Body of pancreas (tissue), 4 donors: ENCODE measurements around the gene ZNF577. TPM values are rescaled to one million over a fixed set of nuclear protein-coding genes. Genes with fewer than 3 reads are reported as not detected.
A peak's percentile ranks its signal among the peaks of the same experiment; 100 is the strongest.

ENCODE experiments used
- ATAC-seq: fragments of 150-250 bp; one replicate; pipeline ENCODE4 v1.9.1; 2016
- DNase-seq, 4 donors: peaks; one replicate each; pipeline ENCODE4 v3.0.0-alpha.2; 2019
- H3K27ac ChIP-seq, 4 donors: fragments of 200-600 bp; sonication (generic); 1 replicate in 3 of 4; 2 replicates in 1 of 4; pipeline versions ENCODE4 v1.5.1 to v1.6.1; 2016 to 2019; ENCODE audit warnings: mild to moderate bottlenecking in 1 of 4, mixed read lengths in 1 of 4, moderate library complexity in 1 of 4
- H3K27me3 ChIP-seq, 2 donors: fragments of 200-600 bp; sonication (generic); one replicate each; pipeline ENCODE4 v1.6.0; 2016; ENCODE audit warnings: mild to moderate bottlenecking in 1 of 2
- H3K36me3 ChIP-seq, 2 donors: fragments of 200-600 bp; sonication (generic); replicated peaks in 1 of 2; 2 replicates each; pipeline ENCODE4 v1.5.1; 2016; ENCODE audit warnings: low read depth in 2 of 2; ENCODE audit not compliant: insufficient read depth in 1 of 2
- H3K4me1 ChIP-seq: fragments of 200-600 bp; sonication (generic); one replicate; pipeline ENCODE4 v1.6.0; 2016
- H3K4me3 ChIP-seq, 2 donors: fragments of 200-600 bp; sonication (generic); 1 replicate in 1 of 2; 2 replicates in 1 of 2; pipeline ENCODE4 v1.5.1; 2016 to 2019
- H3K9me3 ChIP-seq, 3 donors: fragments of 200-600 bp; sonication (generic); 1 replicate in 2 of 3; 2 replicates in 1 of 3; pipeline ENCODE4 v1.5.1; 2016
- CTCF ChIP-seq, 7 experiments: fragments of 450-650 bp in 4 of 7; fragments of 200-600 bp in 3 of 7; sonication (generic) in 3 of 7; IDR thresholded peaks; one replicate each; pipeline ENCODE4 v1.5.1; 2016 to 2019; ENCODE audit warnings: antibody characterized with exemption in 7 of 7
- POLR2A ChIP-seq, 3 donors: fragments of 450-650 bp; IDR thresholded peaks; one replicate each; pipeline ENCODE4 v1.6.1; 2016; ENCODE audit warnings: antibody characterized with exemption in 3 of 3, mild to moderate bottlenecking in 2 of 3
- WGBS, 2 donors: methylation state at CpG; one replicate each; pipeline ENCODE4 v1.1.5; 2017; 5-methylcytosine and 5-hydroxymethylcytosine counted together
- intact Hi-C: fragments of 100-400 bp; cut with DNase I; formaldehyde crosslinking; loops from one replicate; pipeline ENCODE4 v1.15.1; 2023
- total RNA-seq, 2 donors: library from RNA; depleted of rRNA; stranded (reverse); fragments of >200 nt; gene quantifications; one replicate each; pipeline ENCODE4 v1.1.0, GENCODE V29; 2016

ZNF577 gene
- total RNA-seq, 2 donors from 2014 or later = 11.2 to 16.5 TPM

GRCh38 chr19:51873097-51873496, 14.7 kb downstream of the ZNF577 start:
- H3K36me3 ChIP-seq = peaks cover 16 to 45% of the 10 kb centered on the region in 2 donors
- peaks cover 0 to 89% (median 0%) of the 10 kb centered on the region in 3 donors for H3K9me3 ChIP-seq
- 97 to 99% methylated on average over 4 of the region's 4 CpGs for WGBS, 2 donors

GRCh38 chr19:51861870-51862622, 25.7 kb downstream of the ZNF577 start:
- H3K4me3 ChIP-seq = no peak overlapping the region
- TF ChIP-seq POLR2A (IDR thresholded peaks at IDR 0.05) = no peak
- TF ChIP-seq CTCF (IDR thresholded peaks at IDR 0.05) = no peak
- DNase-seq (no peak), ATAC-seq (no peak)
- 89 to 90% methylated on average over 2 of the region's 2 CpGs for WGBS, 2 donors
- intact Hi-C loops = no loop called here
- peaks cover 0 to 72% (median 3%) of the 10 kb centered on the region in 3 donors for H3K9me3 ChIP-seq
- no peaks in the 10 kb centered on the region for H3K4me1 ChIP-seq
- no peak overlapping the region for H3K27ac ChIP-seq
- no peaks in the 10 kb centered on the region for H3K36me3 ChIP-seq
- no peaks in the 10 kb centered on the region for H3K27me3 ChIP-seq

More at GRCh38 chr19:51873097-51873496, 14.7 kb downstream of the ZNF577 start:
- ATAC-seq (no peak), DNase-seq (no peak)
- no peak overlapping the region for H3K4me3 ChIP-seq
- no peak for TF ChIP-seq POLR2A (IDR thresholded peaks at IDR 0.05)
- intact Hi-C loops = no loop called here
- H3K27me3 ChIP-seq = no peaks in the 10 kb centered on the region
- H3K27ac ChIP-seq = no peak overlapping the region
- no peaks in the 10 kb centered on the region for H3K4me1 ChIP-seq

- no peaks in the 10 kb centered on the region for H3K4me1 ChIP-seq
- intact Hi-C loops = no loop called here
- TF ChIP-seq CTCF (IDR thresholded peaks at IDR 0.05) (no peak), POLR2A (IDR thresholded peaks at IDR 0.05) (no peak)
- H3K27me3 ChIP-seq = no peaks in the 10 kb centered on the region
- no peak for DNase-seq
- H3K36me3 ChIP-seq = no peaks in the 10 kb centered on the region
- 91 to 95% methylated on average over 2 of the region's 2 CpGs for whole genome bisulfite sequencing, 2 donors
- no peak overlapping the region for H3K27ac ChIP-seq
- H3K9me3 ChIP-seq = peaks cover 0 to 7% (median 0%) of the 10 kb centered on the region in 3 donors
- no peak overlapping the region for H3K4me3 ChIP-seq
- ATAC-seq = no peak
Measured at GRCh38 chr19:51837145-51837544, 50.6 kb downstream of the ZNF577 start.

- H3K27me3 ChIP-seq = no peaks in the 10 kb centered on the region
- ATAC-seq (no peak), DNase-seq (peak in 1 of 4 donors; percentile 28)
- 72 to 94% methylated on average over 2 of the region's 2 CpGs for WGBS, 2 donors
- H3K4me3 ChIP-seq = no peak overlapping the region
- intact Hi-C loops = no loop called here
- H3K36me3 ChIP-seq = no peaks in the 10 kb centered on the region
- H3K9me3 ChIP-seq = peaks cover 0 to 19% (median 0%) of the 10 kb centered on the region in 3 donors
- H3K27ac ChIP-seq = no peak overlapping the region
- TF ChIP-seq POLR2A (IDR thresholded peaks at IDR 0.05) (no peak), CTCF (IDR thresholded peaks at IDR 0.05) (peak in 3 of 7 experiments; percentile 8 to 27 (median 11))
- H3K4me1 ChIP-seq = no peaks in the 10 kb centered on the region
Measured at GRCh38 chr19:51830274-51830673, 57.5 kb downstream of the ZNF577 start.

GRCh38 chr19:51824281-51825005, 63.3 kb downstream of the ZNF577 start:
- Histone ChIP-seq H3K27me3 (no peaks in the 10 kb centered on the region), H3K9me3 (peaks cover 0 to 18% (median 0%) of the 10 kb centered on the region in 3 donors), H3K36me3 (no peaks in the 10 kb centered on the region), H3K27ac (peak overlapping the region in 1 of 4 donors; percentile 58), H3K4me3 (no peak overlapping the region), H3K4me1 (no peaks in the 10 kb centered on the region)
- ATAC-seq (no peak), DNase-seq (peak in 1 of 4 donors; percentile 58)
- 73 to 78% methylated on average over 13 of the region's 13 CpGs for WGBS, 2 donors
- TF ChIP-seq POLR2A (IDR thresholded peaks at IDR 0.05) (peak in 1 of 3 donors; percentile 27), CTCF (IDR thresholded peaks at IDR 0.05) (no peak)
- intact Hi-C loops = no loop called here
